ENCODE measurements around the gene PGBD1. TPM values are rescaled to one million over a fixed set of nuclear protein-coding genes. Genes with fewer than 3 reads are reported as not detected.

PGBD1 gene
- total and polyA plus RNA-seq, 2 of the 13 experiments (the other 11 are each of a cell fraction or from before 2014, with no cell fraction given) = 3.6 to 6.9 TPM

GRCh38 chr6:28258877-28259777 is 22.2 kb upstream of the PGBD1 start, which contains the start of gene NKAPL:
NKAPL (plus strand) TSS chr6:28259297; CDS start chr6:28259372, 75 bp downstream.
- CTCF ChIA-PET (ENCODE audit: low intra/inter-chr PET ratio, low total read pairs) = no interaction called here
- FAIRE-seq = no peak
- H3K4me3 ChIP-seq (replicated peaks in 1 of 3; ENCODE audit: insufficient read depth in 1 of 3, low read depth in 2 of 3, low read length in 3 of 3) = no peak within 1 kb of the TSS
- H3K9me3 ChIP-seq (ENCODE audit: low read length) = no peaks in the 10 kb centered on the region
- no peak for TF ChIP-seq FOXP1 (IDR thresholded peaks at IDR 0.05)
- no peak for TF ChIP-seq FOXP1 (CRISPR knock-in tag; IDR thresholded peaks at IDR 0.05)
- TF ChIP-seq NFYC (CRISPR knock-in tag; IDR thresholded peaks at IDR 0.05) = no peak
- no peak for TF ChIP-seq HNRNPK (IDR thresholded peaks at IDR 0.05; ENCODE audit: low read depth, low read length, poor library complexity, severe bottlenecking)
- TF ChIP-seq ZBTB33 (CRISPR knock-in tag; IDR thresholded peaks at IDR 0.05) = no peak
- TF ChIP-seq ZNF580 (CRISPR knock-in tag; IDR thresholded peaks at IDR 0.05; ENCODE audit: borderline replicate concordance, low read depth) = no peak
- no peak for TF ChIP-seq MLX (CRISPR knock-in tag; IDR thresholded peaks at IDR 0.05)
- TF ChIP-seq ZNF142 (CRISPR knock-in tag; IDR thresholded peaks at IDR 0.05) = no peak
- no peak for TF ChIP-seq FUBP1 (CRISPR knock-in tag; IDR thresholded peaks at IDR 0.05; ENCODE audit: borderline replicate concordance)
- no peak within 1 kb of the TSS for H3K9ac ChIP-seq (ENCODE audit: insufficient read depth, low read depth, low read length)
- peaks cover 0 to 25% of the 10 kb centered on the region in 2 experiments; a peak in 3 of 5 replicates for H3K27me3 ChIP-seq (ENCODE audit: control insufficient read depth in 1 of 2, insufficient read depth in 2 of 2, low read length in 2 of 2)
- in situ Hi-C loops (cut with HindIII; ENCODE audit: extremely low pct_ligation_motif_present, low pct_unique_long_range_greater_than_20kb) = no loop called here
- POLR2A ChIA-PET = no interaction called here
- intact Hi-C loops (cut with micrococcal nuclease; ENCODE audit: unreplicated experiment) = no loop called here
- H3K27ac ChIP-seq (ENCODE audit: extremely low read length, insufficient read depth, low read length) = no peak within 1 kb of the TSS
- H4K20me1 ChIP-seq (ENCODE audit: insufficient read depth, low read length) = no peaks in the 10 kb centered on the region
- no peak within 1 kb of the TSS for H3K4me2 ChIP-seq (ENCODE audit: low read depth, low read length)
- 81% methylated on average over 58 of the region's 58 CpGs for WGBS (ENCODE audit: low lambda C conversion rate)
- BruUV-seq (replicated peaks) = no TSS peak
- ATAC-seq = no peak
- no peak for DNase-seq (ENCODE audit: low spot score)
- H2AFZ ChIP-seq (ENCODE audit: low read length) = no peak within 1 kb of the TSS
- peaks cover under 1% of the 10 kb centered on the region; the same call in 1 of the 2 replicates for H3K4me1 ChIP-seq (ENCODE audit: insufficient read depth, low read length)
- no peaks in the 10 kb centered on the region for H3K36me3 ChIP-seq (replicated peaks in 1 of 2; ENCODE audit: control insufficient read depth in 1 of 2, insufficient read depth in 2 of 2, low read length in 2 of 2)
- H3K79me2 ChIP-seq (ENCODE audit: insufficient read depth, low read length) = no peaks in the 10 kb centered on the region

Data from HepG2 (cell line).